HG03457 (cell line): Measurements from ENCODE around the gene IRF8.
"Not testable (repeated sequence)": the region's sequence is repeated elsewhere in the genome, so short reads cannot be mapped to it uniquely, and the experiment has no call there.

Experiments used
- ATAC-seq: cut with Tn5 transposase; IDR thresholded peaks from one replicate; pipeline ENCODE4 v1.9.1; 2021; ENCODE audit warnings: moderate number of reproducible peaks; ENCODE audit not compliant: unreplicated experiment

Gene IRF8

DNA sequence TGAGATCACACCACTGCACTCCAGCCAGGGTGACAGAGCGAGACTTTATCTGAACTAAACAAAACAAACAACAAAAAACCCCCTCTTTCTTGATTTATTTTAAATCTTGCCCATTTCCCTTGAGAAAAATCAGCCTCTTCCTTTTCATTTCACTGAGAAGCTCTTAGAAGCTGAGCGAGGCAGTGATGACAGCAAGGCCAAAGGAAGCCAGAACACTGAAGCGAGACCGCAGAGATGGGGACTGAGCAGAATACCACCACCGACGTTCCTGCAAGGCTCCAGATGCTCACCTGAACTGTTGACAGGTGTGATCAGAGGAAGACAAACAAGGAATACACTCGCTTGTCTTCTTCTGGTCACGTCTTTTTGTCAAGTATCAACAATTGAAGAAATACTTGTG lies 30.5 kb upstream of the IRF8 start:
- ATAC-seq, result no peak

DNA sequence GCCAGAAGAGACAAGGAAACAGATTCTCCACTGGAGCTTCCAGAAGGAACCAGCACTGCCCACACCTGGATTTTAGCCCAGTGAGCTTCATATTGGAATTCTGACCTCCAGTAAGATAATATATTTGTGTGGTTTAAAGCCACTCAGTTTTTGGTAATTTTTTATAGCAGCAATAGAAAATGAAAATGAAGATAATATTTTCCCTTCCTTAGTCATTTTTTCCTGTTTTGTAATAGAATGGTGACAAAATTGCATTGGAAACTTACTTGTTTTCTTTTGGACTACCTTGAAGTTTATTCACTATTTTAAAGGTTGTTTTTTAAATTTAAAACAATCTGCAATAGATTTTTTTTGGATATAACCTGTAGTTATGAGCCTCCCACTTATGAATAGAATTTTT lies 29.8 kb upstream of the IRF8 start:
- no peak for ATAC-seq

DNA sequence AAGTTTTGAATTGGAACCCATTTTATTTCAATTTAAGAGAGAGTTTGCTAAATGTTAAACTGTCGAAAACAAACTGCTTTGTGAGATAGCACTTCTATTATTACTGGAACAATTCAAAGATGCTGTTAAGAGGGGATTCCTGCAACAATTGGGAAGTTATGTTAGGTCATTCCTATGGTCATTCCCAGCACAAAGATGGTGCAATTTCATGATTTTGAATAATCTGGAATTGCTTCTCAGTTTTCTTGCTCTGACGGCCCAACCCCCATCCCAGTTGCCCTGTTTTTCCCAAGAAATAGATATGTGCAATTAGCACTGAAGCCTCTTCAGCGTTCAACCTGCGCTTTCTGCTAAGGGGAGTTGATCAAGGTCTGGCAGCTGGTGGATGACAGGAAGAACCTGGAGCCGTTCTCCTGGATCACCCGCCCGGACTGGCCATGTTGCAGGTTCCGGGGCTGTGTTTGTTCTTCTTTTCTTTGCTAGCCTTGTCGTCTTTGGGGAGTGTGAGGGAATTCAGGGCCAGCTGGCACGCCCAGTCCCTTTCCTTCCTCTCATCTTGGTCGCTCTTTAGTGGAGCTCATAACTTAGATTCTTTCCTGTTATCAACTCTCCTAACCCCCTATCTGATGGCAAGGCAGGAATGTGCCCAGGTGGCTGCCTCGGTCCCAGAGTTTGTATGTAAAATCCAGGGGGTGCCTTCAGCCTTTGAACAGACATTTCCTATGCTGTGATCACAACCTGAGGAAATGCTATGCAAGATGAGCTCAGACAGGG lies 29.0 kb upstream of the IRF8 start:
- ATAC-seq, result no peak

DNA sequence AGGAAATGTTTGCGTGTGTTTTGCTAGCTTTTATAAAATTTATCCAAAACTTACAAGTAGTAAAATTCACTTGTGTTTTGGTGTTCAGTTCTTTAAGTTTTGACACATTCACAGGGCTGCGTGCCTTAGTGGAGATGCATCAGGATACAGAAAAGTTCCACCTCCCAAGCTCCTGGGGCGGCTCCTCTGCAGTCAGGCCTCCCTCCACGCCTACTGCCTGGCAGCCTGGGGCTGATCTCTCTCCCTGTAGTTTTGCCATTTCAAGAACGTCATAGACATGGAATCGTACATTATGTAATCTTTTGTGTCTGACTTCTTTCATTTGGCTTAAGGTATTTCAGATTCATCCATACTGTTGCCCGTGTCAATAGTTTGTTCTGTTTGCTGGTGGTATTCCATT lies 27.2 kb upstream of the IRF8 start:
- no peak for ATAC-seq

DNA sequence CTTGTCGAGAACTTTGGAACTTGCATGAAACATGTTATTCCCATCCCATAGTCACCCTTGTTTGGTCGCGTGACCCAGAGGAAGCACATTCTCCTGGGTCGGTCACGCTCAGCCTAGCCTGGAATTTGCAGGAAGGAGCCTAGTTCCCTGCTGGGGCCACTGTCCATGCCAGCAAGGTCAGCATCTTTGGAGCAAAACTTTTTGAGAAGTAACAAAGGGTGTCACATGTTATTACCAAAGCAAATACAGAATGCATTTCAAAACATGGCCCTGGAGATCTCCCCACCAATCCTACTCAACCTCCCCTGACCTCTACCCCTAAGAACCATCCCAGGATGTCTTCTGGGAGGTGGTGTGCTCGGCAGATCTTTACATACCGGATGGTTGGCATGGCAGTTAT lies 26.2 kb upstream of the IRF8 start:
- no peak for ATAC-seq

DNA sequence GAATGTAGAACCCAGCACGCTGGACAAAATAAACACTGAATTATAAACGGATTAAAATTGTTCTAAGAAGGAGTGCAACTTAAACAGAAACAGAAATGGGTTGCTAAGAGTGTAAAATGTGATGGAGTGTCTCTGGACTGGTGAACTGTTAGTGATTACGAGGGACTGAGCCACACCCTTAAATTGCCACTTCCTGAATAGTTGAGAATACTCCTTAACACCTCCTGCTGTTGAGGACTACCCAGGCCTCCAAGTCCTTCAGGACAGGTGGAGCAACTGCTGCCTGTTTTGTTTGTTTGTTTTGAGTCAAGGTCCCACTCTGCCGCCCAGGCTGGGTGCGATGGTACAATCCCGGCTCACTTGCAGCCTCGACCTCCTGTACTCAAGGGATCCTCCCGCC lies 25.8 kb upstream of the IRF8 start:
- ATAC-seq, result no peak

DNA sequence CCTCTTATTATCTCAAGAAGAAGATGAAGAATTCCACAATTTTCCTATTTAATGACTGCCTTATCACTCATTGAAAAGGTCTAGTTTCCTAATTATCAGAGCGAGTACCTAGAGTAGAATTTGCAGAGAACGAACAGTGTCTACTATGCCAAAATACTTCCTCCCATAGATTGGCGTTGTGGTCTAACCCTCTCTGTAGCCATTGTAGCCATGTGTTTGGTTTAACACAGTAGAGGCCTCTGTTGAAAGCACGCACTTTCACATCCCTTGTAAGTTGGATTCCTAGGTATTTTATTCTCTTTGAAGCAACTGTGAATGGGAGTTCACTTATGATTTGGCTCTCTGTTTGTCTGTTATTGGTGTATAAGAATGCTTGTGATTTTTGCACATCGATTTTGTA lies 24.9 kb upstream of the IRF8 start:
- not testable (repeated sequence) for ATAC-seq

DNA sequence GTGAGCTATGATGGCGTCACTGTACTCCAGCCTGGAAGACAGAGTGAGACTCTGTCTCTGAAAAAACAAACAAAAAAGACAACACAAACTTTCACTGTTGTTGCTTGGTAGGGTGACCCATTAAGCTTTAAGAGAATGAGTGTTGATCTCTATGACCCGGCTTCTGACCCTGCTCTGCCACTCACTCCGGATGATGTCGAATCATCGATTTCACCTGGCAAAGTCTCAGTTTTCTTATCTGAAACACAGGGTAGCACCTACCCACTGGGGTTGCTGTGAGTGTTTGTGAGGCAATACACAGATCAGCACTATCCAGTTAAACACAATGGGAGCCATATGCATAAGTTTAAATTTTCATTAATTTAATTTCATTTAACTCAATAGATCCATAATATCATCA lies 20.6 kb upstream of the IRF8 start:
- ATAC-seq, result no peak

DNA sequence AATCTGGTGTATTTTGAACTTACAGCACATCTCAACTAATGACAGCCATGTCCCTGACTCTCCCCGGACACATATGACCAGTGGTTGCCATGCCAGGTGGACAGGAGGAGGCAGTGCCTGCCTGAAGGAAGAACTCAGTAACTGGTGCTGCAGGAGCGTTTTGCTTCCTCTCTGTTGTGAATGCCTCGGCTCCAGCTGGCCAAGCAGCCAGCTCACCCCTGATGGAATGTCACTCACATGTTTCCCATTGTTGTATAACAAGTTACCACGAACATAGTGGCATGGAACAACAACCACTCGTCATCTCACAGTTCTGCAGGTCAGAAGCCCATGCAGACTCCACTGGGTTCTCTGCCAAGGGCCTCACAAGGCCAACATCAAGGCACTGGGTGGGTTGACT lies 20.1 kb upstream of the IRF8 start:
- ATAC-seq, result no peak

DNA sequence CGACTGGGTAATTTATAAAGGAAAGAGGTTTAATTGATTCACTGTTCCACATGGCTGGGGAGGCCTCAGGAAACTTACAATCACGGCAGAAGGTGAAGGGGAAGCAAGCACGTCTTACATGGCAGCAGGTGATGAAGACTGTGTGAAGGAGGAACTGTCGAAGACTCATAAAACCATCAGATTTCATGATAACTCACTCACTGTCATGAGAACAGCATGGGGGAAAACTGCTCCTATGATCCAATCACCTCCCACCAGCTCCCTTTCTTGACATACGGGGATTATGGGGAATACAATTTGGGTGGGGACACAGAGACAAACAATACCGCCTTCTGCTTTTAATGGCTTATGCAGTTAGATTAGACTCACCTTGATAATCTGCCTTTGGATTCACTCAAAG lies 19.4 kb upstream of the IRF8 start:
- no peak for ATAC-seq

DNA sequence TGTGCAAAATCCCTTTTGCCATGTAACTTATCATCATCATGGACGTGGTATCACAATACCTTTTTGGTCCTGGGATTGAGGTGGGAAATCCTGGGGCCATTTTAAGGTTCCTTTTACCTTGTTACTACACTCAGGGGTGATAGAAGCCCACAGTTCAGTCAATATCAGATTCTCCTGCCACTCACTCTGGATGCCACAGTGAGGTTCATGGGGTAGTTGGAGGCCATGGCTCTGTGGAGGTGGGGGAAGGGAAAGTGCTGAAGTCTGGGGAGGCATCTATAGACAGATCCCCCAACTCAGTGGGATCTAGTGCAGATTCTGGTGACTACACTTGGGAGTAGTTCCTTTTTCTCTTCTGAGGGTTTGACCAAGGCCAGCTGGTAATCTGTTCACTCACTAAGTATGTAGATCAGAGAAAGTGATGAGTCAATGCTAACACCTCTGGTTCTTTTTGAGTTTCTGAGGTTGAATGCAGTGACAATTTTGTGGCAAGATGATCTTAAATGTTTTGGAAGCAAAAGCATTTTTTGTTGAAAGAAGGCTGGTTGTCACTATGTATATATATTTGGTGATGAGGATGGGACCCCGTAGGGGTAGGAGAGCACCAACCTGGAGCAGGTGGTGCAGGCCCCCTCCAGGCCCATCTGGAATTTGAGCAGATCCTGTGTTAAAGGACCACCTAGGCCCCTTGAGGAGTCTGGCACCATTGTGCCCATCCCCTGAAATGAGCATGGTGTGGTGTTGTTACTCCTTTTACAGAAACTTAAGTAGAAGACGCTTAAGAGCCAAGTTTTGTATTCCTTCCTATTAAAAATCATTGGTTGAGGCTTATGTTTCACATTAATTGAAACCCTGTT lies 18.8 kb upstream of the IRF8 start:
- ATAC-seq, result no peak

DNA sequence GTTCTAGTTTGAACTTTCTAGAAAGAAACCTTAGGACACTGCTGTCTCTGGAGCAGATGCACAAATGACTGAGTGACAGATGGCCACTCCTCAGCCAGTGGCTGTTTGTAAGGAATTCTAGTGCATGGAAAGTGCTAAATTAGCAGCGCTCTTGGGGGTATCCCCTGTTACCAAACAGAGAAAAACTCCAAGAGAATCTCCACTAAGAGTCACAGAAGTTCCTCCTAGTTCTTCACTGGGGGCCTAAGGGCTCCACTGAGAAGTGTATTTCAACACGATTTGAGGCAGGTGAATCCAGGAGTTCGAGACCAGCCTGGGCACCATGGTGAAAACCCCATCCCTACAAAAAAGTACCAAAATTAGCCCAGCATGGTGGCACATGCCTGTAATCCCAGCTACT lies 18.1 kb upstream of the IRF8 start:
- ATAC-seq, result no peak

DNA sequence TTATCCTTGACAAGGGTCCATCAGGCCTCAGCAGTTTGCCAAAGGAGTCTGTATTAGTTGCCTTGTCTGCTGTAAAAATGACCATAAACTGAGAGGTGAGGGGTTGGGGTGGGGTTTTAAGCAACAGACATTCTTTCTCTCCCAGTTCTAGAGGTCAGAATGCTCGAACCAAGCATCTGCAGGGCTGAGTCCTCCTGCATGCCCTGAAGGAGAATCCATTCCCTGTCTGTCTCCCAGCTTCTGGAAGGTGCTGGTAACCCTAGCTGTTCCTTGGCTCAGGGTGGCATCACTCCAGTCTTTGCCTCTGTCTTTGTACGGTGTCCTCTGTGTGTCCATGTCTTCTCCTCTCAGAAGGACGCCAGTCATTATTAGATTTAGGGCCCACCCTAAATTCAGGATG lies 17.5 kb upstream of the IRF8 start:
- ATAC-seq, result no peak

DNA sequence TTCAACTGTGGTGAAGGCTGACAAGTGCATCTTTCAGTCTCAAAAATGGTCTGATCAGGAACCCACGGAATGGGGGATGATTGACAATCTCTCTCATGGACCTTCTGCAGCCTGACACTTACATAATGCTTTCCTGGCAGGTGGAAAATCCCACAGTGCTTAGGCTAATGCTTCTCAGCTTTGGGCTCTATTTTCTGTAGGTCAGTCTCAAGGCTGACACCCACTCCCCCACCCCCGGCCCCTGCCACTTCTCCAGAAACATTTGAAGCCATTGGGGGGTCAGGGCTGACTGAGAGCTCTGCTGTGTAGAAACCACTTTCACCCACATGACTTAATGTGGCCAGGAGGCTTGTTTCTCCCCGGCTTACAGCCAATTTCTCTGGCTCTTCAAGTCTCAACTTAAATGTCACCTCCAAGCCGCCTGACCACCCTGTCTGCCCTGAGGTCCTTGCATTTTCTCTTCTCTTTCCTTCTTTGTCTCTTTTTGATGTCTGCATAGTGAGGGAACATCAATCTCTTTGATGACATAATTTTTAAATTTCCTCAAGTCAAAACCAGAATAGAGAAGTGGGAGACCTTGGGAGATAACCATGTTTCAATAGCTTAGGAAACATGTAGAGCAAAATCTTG lies 16.7 kb upstream of the IRF8 start:
- no peak for ATAC-seq

DNA sequence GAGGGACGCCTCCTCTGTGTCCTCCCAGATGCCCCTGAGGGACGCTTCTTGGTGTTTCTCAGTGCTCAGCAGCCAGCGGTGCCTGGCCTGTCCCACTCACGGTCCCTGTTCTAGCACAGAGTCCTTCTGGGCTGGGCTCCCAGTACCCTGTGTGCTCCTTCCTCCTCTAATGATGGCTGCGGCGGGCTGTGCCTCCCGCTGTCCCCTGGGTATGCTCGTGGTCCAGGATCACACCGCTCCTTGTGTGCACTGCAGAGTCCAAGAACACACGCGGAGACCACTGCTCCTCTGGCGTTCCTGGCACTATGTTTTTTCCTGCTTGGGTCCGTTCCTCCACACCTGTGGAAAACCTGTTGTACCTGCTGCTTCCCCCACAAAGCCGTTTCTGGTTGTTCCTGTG lies 15.1 kb upstream of the IRF8 start:
- no peak for ATAC-seq

DNA sequence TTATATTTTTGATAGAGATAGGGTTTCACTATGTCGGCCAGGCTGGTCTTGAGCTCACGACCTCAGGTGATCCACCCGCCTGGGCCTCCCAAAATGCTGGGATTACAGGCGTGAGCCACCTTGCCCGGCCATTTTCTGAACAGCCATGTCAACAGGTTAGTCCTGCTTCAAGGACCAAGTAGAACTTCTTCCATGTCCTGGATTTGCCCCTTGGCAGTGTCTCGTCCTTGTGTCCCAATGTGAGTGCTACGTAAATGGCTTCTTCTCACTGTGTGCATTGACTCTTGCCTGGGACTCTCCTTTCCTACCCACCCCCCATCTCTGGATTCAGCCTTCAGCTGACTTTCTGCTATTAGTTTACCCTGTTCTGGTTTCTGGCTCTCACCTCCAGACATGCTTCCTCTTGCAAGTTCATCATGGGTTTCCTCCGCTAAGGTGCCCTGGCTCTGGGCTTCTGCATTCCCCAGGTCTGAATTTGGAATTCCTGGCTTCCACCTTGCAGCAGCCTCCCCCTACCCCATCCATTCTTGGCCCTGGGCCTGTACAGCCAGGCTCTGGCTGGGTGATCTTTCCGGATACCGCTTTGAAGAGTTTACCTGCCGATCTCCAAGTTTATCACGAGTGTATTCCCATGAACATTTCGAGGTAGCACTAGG lies 14.0 kb upstream of the IRF8 start:
- no peak for ATAC-seq

DNA sequence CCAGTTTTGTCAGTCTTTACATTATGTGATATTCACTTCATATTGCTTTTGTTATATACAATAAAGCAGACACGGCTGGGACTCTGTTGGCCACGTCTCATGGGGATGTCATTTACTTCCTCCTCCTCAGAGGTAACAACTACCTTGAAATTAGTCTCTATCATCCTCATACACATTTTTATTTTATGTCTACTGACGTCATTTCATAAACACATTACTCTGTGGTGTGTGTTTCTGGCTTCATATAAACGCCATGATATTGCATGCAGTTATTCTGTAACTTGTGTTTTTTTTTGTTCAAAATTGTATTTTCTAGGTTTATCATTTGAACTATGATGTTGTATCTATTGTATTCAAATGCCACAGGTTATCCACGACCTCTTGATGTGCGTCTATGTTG lies 13.4 kb upstream of the IRF8 start:
- ATAC-seq, result no peak

DNA sequence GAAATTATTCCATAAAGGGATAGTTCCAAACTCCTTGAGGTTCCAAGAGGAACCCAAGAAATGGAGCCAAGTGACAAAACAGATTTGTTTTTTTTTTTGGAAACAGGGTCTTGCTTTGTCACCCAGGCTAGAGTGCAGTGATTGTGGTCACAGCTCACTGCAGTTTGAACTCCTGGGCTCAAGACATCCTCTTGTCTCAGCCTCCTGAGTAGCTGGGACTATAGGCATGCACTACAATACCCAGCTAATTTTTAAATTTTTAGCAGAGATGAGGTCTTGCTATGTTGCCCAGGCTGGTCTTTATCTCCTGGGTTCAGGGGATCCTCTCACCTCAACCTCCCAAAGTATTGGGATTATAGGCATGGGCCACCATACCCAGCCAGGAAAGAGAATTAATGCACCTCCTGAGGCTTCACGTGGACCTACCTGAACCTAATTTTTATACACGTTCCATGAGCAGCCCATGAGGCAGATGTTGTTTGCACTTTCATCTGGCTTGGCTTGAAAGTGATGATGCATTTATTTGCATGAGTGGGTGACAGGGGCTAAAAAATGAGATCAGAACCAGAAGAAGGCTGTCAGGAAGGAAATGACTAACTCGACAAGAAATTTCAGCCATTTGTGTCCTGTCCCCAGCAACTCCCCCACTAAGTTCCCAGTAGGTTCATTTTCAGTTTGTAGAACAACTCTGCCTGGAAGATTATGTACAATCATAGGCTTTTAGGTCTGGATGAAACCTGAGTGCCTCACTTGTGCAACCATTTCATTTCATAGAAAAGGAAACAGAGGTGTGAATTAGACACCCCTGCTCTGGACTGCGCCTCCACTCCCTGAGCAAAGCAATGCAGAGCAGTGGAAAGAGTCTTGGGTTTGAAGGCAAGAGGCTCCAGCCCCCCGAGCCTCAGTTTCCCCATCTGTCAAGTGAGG lies 10.3 kb upstream of the IRF8 start:
- ATAC-seq, result peak; percentile 70

DNA sequence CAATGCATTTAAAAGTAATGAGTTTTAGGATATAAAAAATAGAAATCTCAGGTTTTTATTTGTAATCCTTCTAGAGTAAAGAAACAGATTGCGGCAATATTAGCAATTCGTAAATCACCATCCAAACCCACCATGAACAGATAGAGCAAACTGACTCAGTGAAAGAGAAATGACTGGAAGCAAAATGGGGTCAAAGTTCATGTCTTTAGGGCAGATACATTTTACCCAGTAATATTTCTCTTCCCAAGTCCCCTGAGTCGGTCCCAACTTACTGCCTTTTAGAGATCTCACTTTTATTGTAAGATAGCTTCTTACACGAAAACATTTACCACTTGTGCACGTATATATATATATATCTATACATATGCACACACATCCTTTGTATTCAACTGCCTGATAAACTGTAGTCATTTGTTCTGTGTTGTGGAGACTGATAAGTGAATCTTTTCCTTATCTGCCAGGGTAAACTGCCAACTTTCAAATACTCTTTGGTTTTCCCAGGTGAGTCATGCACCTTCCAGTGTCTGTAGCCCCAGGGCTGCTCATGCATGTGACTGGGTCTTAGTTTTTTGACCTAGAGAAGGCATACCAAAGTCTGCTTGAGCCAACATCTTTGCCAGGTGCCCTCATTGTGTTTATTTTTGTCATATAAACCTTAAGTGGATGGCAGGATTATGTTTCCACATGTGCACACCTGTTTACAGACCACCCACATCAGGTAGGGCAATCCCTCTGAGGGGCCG lies 7.8 kb upstream of the IRF8 start:
- no peak for ATAC-seq

DNA sequence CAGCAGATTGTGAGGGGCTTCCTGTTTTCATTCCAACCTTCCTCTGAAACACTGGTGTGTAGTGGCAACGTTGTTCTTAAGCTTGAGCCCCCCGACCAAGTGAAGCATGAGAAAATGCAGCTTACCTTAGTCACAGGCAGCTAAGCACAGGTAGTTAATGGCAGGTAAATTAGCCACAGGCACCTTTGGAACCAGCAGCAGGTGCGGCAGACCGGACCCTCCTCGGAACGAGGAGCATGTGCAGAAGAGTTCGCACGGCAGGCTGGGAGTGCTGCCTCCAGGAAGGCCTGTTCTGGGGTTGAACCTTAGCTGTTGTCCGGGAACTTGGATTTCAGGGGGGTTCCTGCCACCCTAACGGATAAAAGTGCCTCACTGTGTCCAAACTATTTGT lies 7.2 kb upstream of the IRF8 start:
- ATAC-seq, result no peak
